Fibroblast of lung (primary cell): ENCODE results near the gene ZNF451.

Source experiments
- EZH2 ChIP-seq: IDR thresholded peaks from 2 replicates; pipeline ENCODE4 v1.5.1; 2012; ENCODE audit warnings: low read length, control low read depth, mild to moderate bottlenecking; ENCODE audit errors: missing control alignments
- TF ChIP-seq, protein P1 (sequence below), 2 donors: IDR thresholded peaks in 1 of 2; conservative IDR thresholded peaks in 1 of 2; 1 replicate in 1 of 2; 2 replicates in 1 of 2; pipeline ENCODE4 v1.5.1; 2011 to 2012; ENCODE audit warnings: low read length in 2 of 2, control low read depth in 1 of 2, inconsistent platforms in 1 of 2, low read depth in 1 of 2, mild to moderate bottlenecking in 1 of 2

DNA sequence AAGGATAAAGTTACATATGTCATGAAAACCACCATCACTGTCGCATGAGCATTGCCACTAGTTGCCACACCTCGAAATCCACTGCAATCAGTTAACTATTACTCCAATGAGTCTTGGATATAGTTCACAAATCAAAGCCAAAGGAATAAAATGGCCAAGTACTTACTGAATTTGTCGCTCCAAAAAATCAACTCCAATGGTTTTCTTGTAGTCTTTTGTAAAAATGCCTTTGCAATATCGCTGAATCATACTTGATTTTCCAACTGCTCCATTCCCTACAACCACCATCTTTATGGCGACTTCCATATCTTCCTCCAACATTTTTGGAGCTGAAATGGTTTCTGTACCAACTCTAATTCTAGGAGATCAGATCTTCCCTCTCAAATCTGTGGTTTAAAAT, 120.1 kb downstream of the ZNF451 start:
- TF ChIP-seq, protein P1, sequence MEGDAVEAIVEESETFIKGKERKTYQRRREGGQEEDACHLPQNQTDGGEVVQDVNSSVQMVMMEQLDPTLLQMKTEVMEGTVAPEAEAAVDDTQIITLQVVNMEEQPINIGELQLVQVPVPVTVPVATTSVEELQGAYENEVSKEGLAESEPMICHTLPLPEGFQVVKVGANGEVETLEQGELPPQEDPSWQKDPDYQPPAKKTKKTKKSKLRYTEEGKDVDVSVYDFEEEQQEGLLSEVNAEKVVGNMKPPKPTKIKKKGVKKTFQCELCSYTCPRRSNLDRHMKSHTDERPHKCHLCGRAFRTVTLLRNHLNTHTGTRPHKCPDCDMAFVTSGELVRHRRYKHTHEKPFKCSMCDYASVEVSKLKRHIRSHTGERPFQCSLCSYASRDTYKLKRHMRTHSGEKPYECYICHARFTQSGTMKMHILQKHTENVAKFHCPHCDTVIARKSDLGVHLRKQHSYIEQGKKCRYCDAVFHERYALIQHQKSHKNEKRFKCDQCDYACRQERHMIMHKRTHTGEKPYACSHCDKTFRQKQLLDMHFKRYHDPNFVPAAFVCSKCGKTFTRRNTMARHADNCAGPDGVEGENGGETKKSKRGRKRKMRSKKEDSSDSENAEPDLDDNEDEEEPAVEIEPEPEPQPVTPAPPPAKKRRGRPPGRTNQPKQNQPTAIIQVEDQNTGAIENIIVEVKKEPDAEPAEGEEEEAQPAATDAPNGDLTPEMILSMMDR (conservative IDR thresholded peaks at IDR 0.05 in 1 of 2, IDR thresholded peaks at IDR 0.05 in 1 of 2; ENCODE audit: low read depth in 1 of 2, low read length in 2 of 2) = no peak
- no peak for TF ChIP-seq EZH2
